HCT116 (cell line): ENCODE data around the gene ECE1. TPM values are rescaled to one million over a fixed set of nuclear protein-coding genes. Genes with fewer than 3 reads are reported as not detected.

Experiments
- ATAC-seq: fragments of 200-7000 bp; cut with Tn5 transposase; 2 replicates; pipeline ENCODE4 v1.9.1; 2020; ENCODE audit warnings: mild to moderate bottlenecking, moderate library complexity
- BruUV-seq: library from RNA; stranded (reverse); fragments of 400-500 nt; replicated peaks from 2 replicates; lab custom pipeline; 2021; lab: Mats Ljungman, UMichigan
- CTCF ChIA-PET: fragments of 300-600 bp; sonication (Branson Sonifier 250); formaldehyde crosslinking; loops from one replicate; lab custom pipeline; 2021; ENCODE audit warnings: antibody characterized with exemption; lab: Charles Lee
- POLR2A ChIA-PET: fragments of 300-600, 350-600 bp; sonication (Branson Sonifier 250); formaldehyde crosslinking; loops from one replicate; lab custom pipeline; 2021; ENCODE audit warnings: antibody characterized with exemption; lab: Charles Lee
- RAD21 ChIA-PET, 2 experiments: fragments of 300-600 bp; sonication (Branson Sonifier 250); formaldehyde crosslinking; loops; one replicate each; lab custom pipeline; 2023; ENCODE audit warnings: low total read pairs in 2 of 2; ENCODE audit not compliant: uncharacterized antibody in 2 of 2, unreplicated experiment in 2 of 2, low non-redundant PET in 1 of 2; lab: Charles Lee
- DNase-seq: peaks from one replicate; pipeline ENCODE4 v3.0.0-alpha.2; 2010; ENCODE audit warnings: low read depth, low spot score
- H2AFZ ChIP-seq: fragments of 200-600 bp; shearing (Covaris generic), sonication (generic); 2 replicates; pipeline ENCODE4 v1.6.1; 2017; ENCODE audit warnings: low read depth, mixed run types, mixed read lengths, antibody characterized with exemption, low read length; ENCODE audit not compliant: poor library complexity, severe bottlenecking
- H3K27ac ChIP-seq: 2 replicates; pipeline ENCODE4 v1.5.1; 2012; ENCODE audit warnings: low read depth, low read length
- H3K27me3 ChIP-seq: fragments of 200-600 bp; sonication (generic); 2 replicates; pipeline ENCODE4 v1.6.1; 2016; ENCODE audit warnings: mixed run types, low read length, mixed read lengths; ENCODE audit not compliant: insufficient read depth
- H3K36me3 ChIP-seq, 2 experiments: fragments of 200-500 bp in 1 of 2; fragments of 200-600 bp in 1 of 2; sonication (Bioruptor generic) in 1 of 2; sonication (generic) in 1 of 2; 2 replicates each; pipeline versions ENCODE4 v1.5.1 to v1.6.1; 2014 to 2016; ENCODE audit warnings: low read length in 2 of 2, inconsistent platforms in 1 of 2, mixed read lengths in 1 of 2, mixed run types in 1 of 2; ENCODE audit not compliant: insufficient read depth in 2 of 2, control insufficient read depth in 1 of 2
- H3K4me1 ChIP-seq, 2 experiments: fragments of 200-600 bp in 1 of 2; sonication (generic) in 1 of 2; 2 replicates each; pipeline versions ENCODE4 v1.5.1 to v1.6.1; 2012 to 2017; ENCODE audit warnings: low read length in 2 of 2, inconsistent platforms in 1 of 2, mild to moderate bottlenecking in 1 of 2, mixed read lengths in 1 of 2, mixed run types in 1 of 2, moderate library complexity in 1 of 2; ENCODE audit not compliant: insufficient read depth in 2 of 2, control insufficient read depth in 1 of 2
- H3K4me2 ChIP-seq: fragments of 200-600 bp; sonication (generic); 2 replicates; pipeline ENCODE4 v1.6.1; 2017; ENCODE audit warnings: mixed run types, low read length, mixed read lengths
- H3K4me3 ChIP-seq, 2 experiments: fragments of 200-600 bp in 1 of 2; sonication (generic) in 1 of 2; replicated peaks in 1 of 2; 2 replicates each; pipeline ENCODE4 v1.5.1; 2011 to 2016; ENCODE audit warnings: low read length in 2 of 2, control low read depth in 1 of 2, low read depth in 1 of 2, mild to moderate bottlenecking in 1 of 2, mixed read lengths in 1 of 2, mixed run types in 1 of 2
- H3K79me2 ChIP-seq: fragments of 200-600 bp; sonication (generic); 2 replicates; pipeline ENCODE4 v1.6.1; 2017; ENCODE audit warnings: mild to moderate bottlenecking, mixed run types, low read length, moderate library complexity, mixed read lengths; ENCODE audit not compliant: insufficient read depth
- H3K9ac ChIP-seq: fragments of 200-600 bp; sonication (generic); 2 replicates; pipeline ENCODE4 v1.6.1; 2016; ENCODE audit warnings: low read length, mixed read lengths
- H3K9me2 ChIP-seq: fragments of 200-600 bp; sonication (generic), shearing (Covaris generic); 2 replicates; pipeline ENCODE4 v1.6.1; 2017; ENCODE audit warnings: mixed run types, mild to moderate bottlenecking, moderate library complexity; ENCODE audit not compliant: insufficient read depth
- H3K9me3 ChIP-seq, 2 experiments: fragments of 200-500 bp in 1 of 2; fragments of 200-600 bp in 1 of 2; sonication (Bioruptor generic) in 1 of 2; sonication (generic) in 1 of 2; 2 replicates each; pipeline ENCODE4 v1.6.1; 2014 to 2017; ENCODE audit warnings: low read length in 2 of 2, mixed read lengths in 2 of 2, inconsistent platforms in 1 of 2, low read depth in 1 of 2, mild to moderate bottlenecking in 1 of 2, mixed run types in 1 of 2, moderate library complexity in 1 of 2; ENCODE audit not compliant: control insufficient read depth in 1 of 2, insufficient read depth in 1 of 2
- H4K20me1 ChIP-seq: fragments of 200-600 bp; sonication (generic), shearing (Covaris generic); 2 replicates; pipeline ENCODE4 v1.6.1; 2017; ENCODE audit warnings: mixed run types, mild to moderate bottlenecking, moderate library complexity; ENCODE audit not compliant: insufficient read depth
- CBX3 ChIP-seq: IDR thresholded peaks from 2 replicates; pipeline ENCODE4 v1.6.1; 2012; ENCODE audit warnings: low read depth
- CEBPB ChIP-seq: IDR thresholded peaks from 2 replicates; pipeline ENCODE4 v1.6.1; 2012; ENCODE audit warnings: low read depth
- EGR1 ChIP-seq: IDR thresholded peaks from 2 replicates; pipeline ENCODE4 v1.6.1; 2012; ENCODE audit warnings: low read depth
- ELF1 ChIP-seq: IDR thresholded peaks from 2 replicates; pipeline ENCODE4 v1.6.1; 2012; ENCODE audit warnings: low read depth, borderline replicate concordance
- EZH2 ChIP-seq: fragments of 200-600 bp; sonication (generic); IDR thresholded peaks from 2 replicates; pipeline ENCODE4 v1.6.1; 2017; ENCODE audit warnings: antibody characterized with exemption, mixed run types
- EZH2phosphoT487 ChIP-seq: fragments of 200-600 bp; IDR thresholded peaks from 2 replicates; pipeline ENCODE4 v1.6.1; 2018; ENCODE audit warnings: antibody characterized with exemption, borderline replicate concordance
- FOSL1 ChIP-seq: IDR thresholded peaks from 2 replicates; pipeline ENCODE4 v1.6.1; 2012; ENCODE audit warnings: low read depth
- JUND ChIP-seq: IDR thresholded peaks from 2 replicates; pipeline ENCODE4 v1.6.1; 2012
- POLR2A ChIP-seq: IDR thresholded peaks from 2 replicates; pipeline ENCODE4 v1.7.0; 2011; ENCODE audit warnings: borderline replicate concordance; ENCODE audit not compliant: insufficient read depth, insufficient read length; ENCODE audit errors: extremely low read depth
- POLR2AphosphoS5 ChIP-seq: IDR thresholded peaks from 2 replicates; pipeline ENCODE4 v1.6.1; 2011; ENCODE audit warnings: mild to moderate bottlenecking, low read depth, low read length, moderate library complexity
- SIN3A ChIP-seq: IDR thresholded peaks from 2 replicates; pipeline ENCODE4 v1.6.1; 2012; ENCODE audit warnings: low read depth
- SRF ChIP-seq: IDR thresholded peaks from 2 replicates; pipeline ENCODE4 v1.6.1; 2012; ENCODE audit warnings: low read depth
- TCF7L2 ChIP-seq: IDR thresholded peaks from 2 replicates; pipeline ENCODE4 v1.7.0; 2011; ENCODE audit warnings: borderline replicate concordance, inconsistent platforms; ENCODE audit not compliant: insufficient read depth, insufficient read length; ENCODE audit errors: extremely low read depth
- YY1 ChIP-seq: IDR thresholded peaks from 2 replicates; pipeline ENCODE4 v1.6.1; 2011; ENCODE audit warnings: low read length, low read depth, moderate library complexity, mild to moderate bottlenecking; ENCODE audit not compliant: insufficient replicate concordance; ENCODE audit errors: extremely low read depth
- ZNF274 ChIP-seq: fragments of 200-500 bp; sonication (Bioruptor generic); IDR thresholded peaks from 2 replicates; pipeline ENCODE4 v1.6.1; 2014; ENCODE audit warnings: mild to moderate bottlenecking, low read depth, low read length, inconsistent platforms
- intact Hi-C: fragments of 100-400 bp; cut with micrococcal nuclease; formaldehyde crosslinking; loops from 2 replicates; pipeline ENCODE4 v1.10.0; 2022
- total RNA-seq: library from RNA; stranded (reverse); gene quantifications from one replicate; pipeline ENCODE4 v1.2.1, GENCODE V29; 2021; ENCODE audit not compliant: unreplicated experiment
- TF ChIP-seq, protein P1 (sequence below): IDR thresholded peaks from 2 replicates; pipeline ENCODE4 v1.6.1; 2012
- TF ChIP-seq, protein P2 (sequence below): IDR thresholded peaks from 2 replicates; pipeline ENCODE4 v1.6.1; 2011; ENCODE audit warnings: mild to moderate bottlenecking, low read length, moderate library complexity; ENCODE audit not compliant: insufficient replicate concordance; ENCODE audit errors: extremely low read depth
- TF ChIP-seq, protein P3 (sequence below): IDR thresholded peaks from 2 replicates; pipeline ENCODE4 v1.6.1; 2012; ENCODE audit warnings: low read depth
- TF ChIP-seq, protein P4 (sequence below), 3 experiments: fragments of 200-600 bp in 1 of 3; sonication (generic) in 1 of 3; IDR thresholded peaks in 2 of 3; conservative IDR thresholded peaks in 1 of 3; 2 replicates each; pipeline ENCODE4 v1.5.1; 2012 to 2017; ENCODE audit warnings: low read depth in 2 of 3, low read length in 2 of 3, antibody characterized with exemption in 1 of 3, borderline replicate concordance in 1 of 3, control low read depth in 1 of 3, mild to moderate bottlenecking in 1 of 3, mixed read lengths in 1 of 3, mixed run types in 1 of 3, moderate library complexity in 1 of 3; ENCODE audit not compliant: insufficient read depth in 1 of 3
- TF ChIP-seq, protein P5 (sequence below): IDR thresholded peaks from 2 replicates; pipeline ENCODE4 v1.6.1; 2012

The ECE1 gene
- total RNA-seq, 1 experiment from 2014 or later, result 66.8 TPM

DNA sequence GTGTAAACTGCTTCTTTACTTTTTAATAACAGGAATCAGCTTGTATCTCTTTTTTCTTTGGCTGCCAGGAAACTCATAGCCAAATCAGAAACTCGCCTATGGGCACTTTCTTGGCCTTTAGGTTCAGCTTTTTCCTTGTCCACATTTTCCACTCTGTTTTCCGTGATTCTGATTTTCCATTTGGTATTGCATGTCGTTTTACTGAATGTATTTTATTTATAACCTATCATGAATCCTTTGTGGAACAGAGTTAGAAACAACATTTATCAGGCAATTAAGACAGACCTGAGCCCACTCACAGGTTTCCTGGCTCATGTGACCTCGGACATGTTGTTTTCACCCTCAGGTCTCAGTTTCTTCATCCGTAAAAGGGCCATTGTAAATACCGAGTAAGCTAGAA lies 5.3 kb upstream of the ECE1 start:
- Histone ChIP-seq H3K36me3 (no peaks in the 10 kb centered on the region), H3K27ac (peak overlapping the region; percentile 42; the same call in 1 of the 2 replicates), H3K9me3 (no peaks in the 10 kb centered on the region), H3K4me1 (peaks cover 44 to 88% of the 10 kb centered on the region in 2 experiments), H2AFZ (no peak overlapping the region), H3K9me2 (no peaks in the 10 kb centered on the region), H4K20me1 (no peaks in the 10 kb centered on the region; the same call in 1 of the 2 replicates), H3K4me2 (peak overlapping the region; percentile 69), H3K27me3 (no peaks in the 10 kb centered on the region), H3K9ac (peak overlapping the region; percentile 1; the same call in 1 of the 2 replicates), H3K4me3 (0 out of 4 replicates have a peak overlapping the region, but pooled peaks of 1 of the 2 experiments have one; percentile 29), H3K79me2 (peaks cover 27% of the 10 kb centered on the region; the same call in 1 of the 2 replicates)
- TF ChIP-seq FOSL1, result no peak
- no peak for TF ChIP-seq POLR2A
- TF ChIP-seq, protein P1, sequence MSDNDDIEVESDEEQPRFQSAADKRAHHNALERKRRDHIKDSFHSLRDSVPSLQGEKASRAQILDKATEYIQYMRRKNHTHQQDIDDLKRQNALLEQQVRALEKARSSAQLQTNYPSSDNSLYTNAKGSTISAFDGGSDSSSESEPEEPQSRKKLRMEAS, result no peak
- no peak for TF ChIP-seq EZH2
- TF ChIP-seq SRF, result no peak
- TF ChIP-seq, protein P2, sequence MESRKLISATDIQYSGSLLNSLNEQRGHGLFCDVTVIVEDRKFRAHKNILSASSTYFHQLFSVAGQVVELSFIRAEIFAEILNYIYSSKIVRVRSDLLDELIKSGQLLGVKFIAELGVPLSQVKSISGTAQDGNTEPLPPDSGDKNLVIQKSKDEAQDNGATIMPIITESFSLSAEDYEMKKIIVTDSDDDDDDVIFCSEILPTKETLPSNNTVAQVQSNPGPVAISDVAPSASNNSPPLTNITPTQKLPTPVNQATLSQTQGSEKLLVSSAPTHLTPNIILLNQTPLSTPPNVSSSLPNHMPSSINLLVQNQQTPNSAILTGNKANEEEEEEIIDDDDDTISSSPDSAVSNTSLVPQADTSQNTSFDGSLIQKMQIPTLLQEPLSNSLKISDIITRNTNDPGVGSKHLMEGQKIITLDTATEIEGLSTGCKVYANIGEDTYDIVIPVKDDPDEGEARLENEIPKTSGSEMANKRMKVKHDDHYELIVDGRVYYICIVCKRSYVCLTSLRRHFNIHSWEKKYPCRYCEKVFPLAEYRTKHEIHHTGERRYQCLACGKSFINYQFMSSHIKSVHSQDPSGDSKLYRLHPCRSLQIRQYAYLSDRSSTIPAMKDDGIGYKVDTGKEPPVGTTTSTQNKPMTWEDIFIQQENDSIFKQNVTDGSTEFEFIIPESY, result no peak
- TF ChIP-seq JUND, result no peak
- no peak for TF ChIP-seq SIN3A
- TF ChIP-seq ELF1, result no peak
- TF ChIP-seq ZNF274, result no peak
- TF ChIP-seq CEBPB, result no peak
- no peak for TF ChIP-seq EZH2phosphoT487
- no peak for TF ChIP-seq TCF7L2
- TF ChIP-seq, protein P3, sequence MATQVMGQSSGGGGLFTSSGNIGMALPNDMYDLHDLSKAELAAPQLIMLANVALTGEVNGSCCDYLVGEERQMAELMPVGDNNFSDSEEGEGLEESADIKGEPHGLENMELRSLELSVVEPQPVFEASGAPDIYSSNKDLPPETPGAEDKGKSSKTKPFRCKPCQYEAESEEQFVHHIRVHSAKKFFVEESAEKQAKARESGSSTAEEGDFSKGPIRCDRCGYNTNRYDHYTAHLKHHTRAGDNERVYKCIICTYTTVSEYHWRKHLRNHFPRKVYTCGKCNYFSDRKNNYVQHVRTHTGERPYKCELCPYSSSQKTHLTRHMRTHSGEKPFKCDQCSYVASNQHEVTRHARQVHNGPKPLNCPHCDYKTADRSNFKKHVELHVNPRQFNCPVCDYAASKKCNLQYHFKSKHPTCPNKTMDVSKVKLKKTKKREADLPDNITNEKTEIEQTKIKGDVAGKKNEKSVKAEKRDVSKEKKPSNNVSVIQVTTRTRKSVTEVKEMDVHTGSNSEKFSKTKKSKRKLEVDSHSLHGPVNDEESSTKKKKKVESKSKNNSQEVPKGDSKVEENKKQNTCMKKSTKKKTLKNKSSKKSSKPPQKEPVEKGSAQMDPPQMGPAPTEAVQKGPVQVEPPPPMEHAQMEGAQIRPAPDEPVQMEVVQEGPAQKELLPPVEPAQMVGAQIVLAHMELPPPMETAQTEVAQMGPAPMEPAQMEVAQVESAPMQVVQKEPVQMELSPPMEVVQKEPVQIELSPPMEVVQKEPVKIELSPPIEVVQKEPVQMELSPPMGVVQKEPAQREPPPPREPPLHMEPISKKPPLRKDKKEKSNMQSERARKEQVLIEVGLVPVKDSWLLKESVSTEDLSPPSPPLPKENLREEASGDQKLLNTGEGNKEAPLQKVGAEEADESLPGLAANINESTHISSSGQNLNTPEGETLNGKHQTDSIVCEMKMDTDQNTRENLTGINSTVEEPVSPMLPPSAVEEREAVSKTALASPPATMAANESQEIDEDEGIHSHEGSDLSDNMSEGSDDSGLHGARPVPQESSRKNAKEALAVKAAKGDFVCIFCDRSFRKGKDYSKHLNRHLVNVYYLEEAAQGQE, result no peak
- no peak for TF ChIP-seq EGR1
- TF ChIP-seq, protein P4, sequence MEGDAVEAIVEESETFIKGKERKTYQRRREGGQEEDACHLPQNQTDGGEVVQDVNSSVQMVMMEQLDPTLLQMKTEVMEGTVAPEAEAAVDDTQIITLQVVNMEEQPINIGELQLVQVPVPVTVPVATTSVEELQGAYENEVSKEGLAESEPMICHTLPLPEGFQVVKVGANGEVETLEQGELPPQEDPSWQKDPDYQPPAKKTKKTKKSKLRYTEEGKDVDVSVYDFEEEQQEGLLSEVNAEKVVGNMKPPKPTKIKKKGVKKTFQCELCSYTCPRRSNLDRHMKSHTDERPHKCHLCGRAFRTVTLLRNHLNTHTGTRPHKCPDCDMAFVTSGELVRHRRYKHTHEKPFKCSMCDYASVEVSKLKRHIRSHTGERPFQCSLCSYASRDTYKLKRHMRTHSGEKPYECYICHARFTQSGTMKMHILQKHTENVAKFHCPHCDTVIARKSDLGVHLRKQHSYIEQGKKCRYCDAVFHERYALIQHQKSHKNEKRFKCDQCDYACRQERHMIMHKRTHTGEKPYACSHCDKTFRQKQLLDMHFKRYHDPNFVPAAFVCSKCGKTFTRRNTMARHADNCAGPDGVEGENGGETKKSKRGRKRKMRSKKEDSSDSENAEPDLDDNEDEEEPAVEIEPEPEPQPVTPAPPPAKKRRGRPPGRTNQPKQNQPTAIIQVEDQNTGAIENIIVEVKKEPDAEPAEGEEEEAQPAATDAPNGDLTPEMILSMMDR (IDR thresholded peaks at IDR 0.05 in 2 of 3, conservative IDR thresholded peaks at IDR 0.05 in 1 of 3; ENCODE audit: borderline replicate concordance in 1 of 3, insufficient read depth in 1 of 3, low read depth in 2 of 3, low read length in 2 of 3), result no peak
- no peak for TF ChIP-seq POLR2AphosphoS5
- TF ChIP-seq, protein P5, sequence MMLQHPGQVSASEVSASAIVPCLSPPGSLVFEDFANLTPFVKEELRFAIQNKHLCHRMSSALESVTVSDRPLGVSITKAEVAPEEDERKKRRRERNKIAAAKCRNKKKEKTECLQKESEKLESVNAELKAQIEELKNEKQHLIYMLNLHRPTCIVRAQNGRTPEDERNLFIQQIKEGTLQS, result no peak
- TF ChIP-seq CBX3, result no peak
- TF ChIP-seq YY1, result no peak
- ChIA-PET POLR2A (no interaction called here), CTCF (interaction anchor here (1.9 kb wide), 1 partner anchor 25 kb away, joined by 18 read pairs; no protein-coding TSS in a partner anchor), RAD21 (interaction anchor here in 1 of 2 experiments (1.5 kb wide), 1 partner anchor 29 kb away, joined by 5 read pairs; no protein-coding TSS in a partner anchor)
- no peak for ATAC-seq
- intact Hi-C loops, result no loop called here
- DNase-seq, result no peak
- no TSS peak for BruUV-seq
